Activated B cell treated with CpG ODN at 0.5 μM for 24 hours (primary cell): ENCODE data around the gene ARHGAP26. TPM values are rescaled to one million over a fixed set of nuclear protein-coding genes. Genes with fewer than 3 reads are reported as not detected.

Experiments used
- ATAC-seq: fragments of 200-7000 bp; cut with Tn5 transposase; one replicate; pipeline ENCODE4 v1.10.0; 2021; ENCODE audit warnings: low read depth, mild to moderate bottlenecking, moderate library complexity
- CTCF ChIA-PET: fragments of 350-600 bp; sonication (Branson Sonifier 250); formaldehyde crosslinking; loops from one replicate; lab custom pipeline; 2021; ENCODE audit warnings: antibody characterized with exemption; lab: Charles Lee
- POLR2A ChIA-PET: fragments of 350-600 bp; sonication (Branson Sonifier 250); formaldehyde crosslinking; loops from one replicate; lab custom pipeline; 2021; ENCODE audit warnings: antibody characterized with exemption; lab: Charles Lee
- DNase-seq: peaks from one replicate; pipeline ENCODE4 v3.0.0; 2022
- H3K27ac Mint-ChIP-seq: one replicate; pipeline ENCODE4 v1.8.0; 2020; ENCODE audit warnings: mixed read lengths
- H3K27me3 Mint-ChIP-seq: one replicate; pipeline ENCODE4 v1.8.0; 2021; ENCODE audit warnings: mixed read lengths
- H3K36me3 Mint-ChIP-seq: one replicate; pipeline ENCODE4 v1.8.0; 2021; ENCODE audit warnings: low read depth, mixed read lengths
- H3K4me1 Mint-ChIP-seq: one replicate; pipeline ENCODE4 v1.8.0; 2021; ENCODE audit warnings: mixed read lengths
- H3K4me3 Mint-ChIP-seq: one replicate; pipeline ENCODE4 v1.8.0; 2020; ENCODE audit warnings: mild to moderate bottlenecking, mixed read lengths
- H3K9me3 Mint-ChIP-seq: one replicate; pipeline ENCODE4 v1.8.0; 2020; ENCODE audit warnings: mixed read lengths
- CTCF ChIP-seq: fragments of 200-600 bp; IDR thresholded peaks from one replicate; pipeline ENCODE4 v1.8.0; 2022; ENCODE audit warnings: antibody characterized with exemption, mild to moderate bottlenecking
- intact Hi-C: fragments of 100-400 bp; cut with micrococcal nuclease; formaldehyde crosslinking; loops from one replicate; pipeline ENCODE4 v1.15.1; 2024
- total RNA-seq: library from RNA; stranded (reverse); gene quantifications from 2 replicates; pipeline ENCODE4 v1.2.3, GENCODE V29; 2022

Gene ARHGAP26
- total RNA-seq, 1 donor from 2014 or later, result 20.9 TPM

GRCh38 chr5:143265995-143266394, 495.8 kb downstream of the ARHGAP26 start:
- no peak for TF ChIP-seq CTCF
- Mint-ChIP-seq H3K4me1 (no peaks in the 10 kb centered on the region), H3K36me3 (peaks cover 11% of the 10 kb centered on the region), H3K27ac (no peak overlapping the region), H3K4me3 (no peak overlapping the region), H3K9me3 (peaks cover 31% of the 10 kb centered on the region), H3K27me3 (no peaks in the 10 kb centered on the region)
- ATAC-seq (no peak), DNase-seq (no peak)
- intact Hi-C loops, result no loop called here
- CTCF ChIA-PET, result no interaction called here
- POLR2A ChIA-PET, result no interaction called here

GRCh38 chr5:143267186-143267585, 497.0 kb downstream of the ARHGAP26 start:
- CTCF ChIA-PET, result no interaction called here
- TF ChIP-seq CTCF, result no peak
- no peak for DNase-seq
- Mint-ChIP-seq H3K27ac (no peak overlapping the region), H3K9me3 (peaks cover 31% of the 10 kb centered on the region), H3K27me3 (no peaks in the 10 kb centered on the region), H3K36me3 (peaks cover 11% of the 10 kb centered on the region), H3K4me3 (no peak overlapping the region), H3K4me1 (no peaks in the 10 kb centered on the region)
- POLR2A ChIA-PET, result no interaction called here
- intact Hi-C loops, result no loop called here
- ATAC-seq, result no peak

- POLR2A ChIA-PET, result interaction anchor here (0.7 kb wide), 1 partner anchor 167 kb away, joined by 3 read pairs; no protein-coding TSS in a partner anchor
- CTCF ChIA-PET, result no interaction called here
- DNase-seq (no peak), ATAC-seq (no peak)
- peaks cover 31% of the 10 kb centered on the region for H3K9me3 Mint-ChIP-seq
- no peak for TF ChIP-seq CTCF
- H3K36me3 Mint-ChIP-seq, result peaks cover 11% of the 10 kb centered on the region
- H3K27ac Mint-ChIP-seq, result no peak overlapping the region
- H3K4me3 Mint-ChIP-seq, result no peak overlapping the region
- H3K27me3 Mint-ChIP-seq, result no peaks in the 10 kb centered on the region
- H3K4me1 Mint-ChIP-seq, result no peaks in the 10 kb centered on the region
- intact Hi-C loops, result no loop called here
Observed at GRCh38 chr5:143268388-143268787, 498.2 kb downstream of the ARHGAP26 start.

- ATAC-seq, result no peak
- no peaks in the 10 kb centered on the region for H3K4me1 Mint-ChIP-seq
- CTCF ChIA-PET, result no interaction called here
- H3K27me3 Mint-ChIP-seq, result no peaks in the 10 kb centered on the region
- POLR2A ChIA-PET, result no interaction called here
- H3K9me3 Mint-ChIP-seq, result peaks cover 21% of the 10 kb centered on the region
- no peak overlapping the region for H3K27ac Mint-ChIP-seq
- H3K36me3 Mint-ChIP-seq, result peaks cover 19% of the 10 kb centered on the region
- TF ChIP-seq CTCF, result no peak
- no peak overlapping the region for H3K4me3 Mint-ChIP-seq
- intact Hi-C loops, result no loop called here
- DNase-seq, result no peak
Observed at GRCh38 chr5:143271431-143271830, 501.3 kb downstream of the ARHGAP26 start.

GRCh38 chr5:143274952-143275351, 504.8 kb downstream of the ARHGAP26 start:
- CTCF ChIA-PET, result no interaction called here
- Mint-ChIP-seq H3K27me3 (no peaks in the 10 kb centered on the region), H3K27ac (no peak overlapping the region), H3K4me3 (no peak overlapping the region), H3K36me3 (peaks cover 36% of the 10 kb centered on the region), H3K9me3 (no peaks in the 10 kb centered on the region), H3K4me1 (no peaks in the 10 kb centered on the region)
- no peak for DNase-seq
- intact Hi-C loops, result no loop called here
- no peak for TF ChIP-seq CTCF
- POLR2A ChIA-PET, result no interaction called here
- no peak for ATAC-seq
